Sciatic nerve (tissue), 2 donors: ENCODE data around the gene KCNN1. TPM values are rescaled to one million over a fixed set of nuclear protein-coding genes. Genes with fewer than 3 reads are reported as not detected.
"Not testable (repeated sequence)": the region's sequence is repeated elsewhere in the genome, so short reads cannot be mapped to it uniquely, and the experiment has no call there.

ENCODE experiments used
- ATAC-seq: fragments of 200-7000 bp; cut with Tn5 transposase; one replicate; pipeline ENCODE4 v1.9.1; 2020; ENCODE audit warnings: mild to moderate bottlenecking, moderate library complexity
- DNase-seq: peaks from one replicate; pipeline ENCODE4 v3.0.0-alpha.2; 2020; ENCODE audit warnings: low spot score
- intact Hi-C: fragments of 100-400 bp; cut with DNase I; formaldehyde crosslinking; loops from one replicate; pipeline ENCODE4 v1.14.2; 2022
- total RNA-seq: library from RNA; stranded (reverse); fragmentation: NEBNext Ultra II Directional; extraction: Animal tissue kit (Norgen Biotek cat#: 25700); gene quantifications from one replicate; pipeline ENCODE4 v1.2.1, GENCODE V29; 2021
- donor health status: DM: no; HTN: no; CAD: no.
- donor health status: DM: no; HTN: no; CAD: no.

The KCNN1 gene
- total RNA-seq, 1 donor from 2014 or later, result 1.4 TPM

- ATAC-seq (no peak), DNase-seq (no peak)
- intact Hi-C loops, result no loop called here
Measured at GRCh38 chr19:18014197-18014596, 47.3 kb downstream of the KCNN1 start.

GRCh38 chr19:18016209-18016910, 49.5 kb downstream of the KCNN1 start:
- intact Hi-C loops, result no loop called here
- ATAC-seq (no peak), DNase-seq (no peak)

GRCh38 chr19:18017275-18018083, 50.6 kb downstream of the KCNN1 start:
- intact Hi-C loops, result no loop called here
- ATAC-seq, result no peak
- no peak for DNase-seq

- intact Hi-C loops, result no loop called here
- ATAC-seq (peak; percentile 60), DNase-seq (peak; percentile 90)
Measured at GRCh38 chr19:18020212-18021085, 53.5 kb downstream of the KCNN1 start.

- DNase-seq, result peak; percentile 90
- intact Hi-C loops, result no loop called here
- peak; percentile 43 for ATAC-seq
Measured at GRCh38 chr19:18021121-18021755, 54.3 kb downstream of the KCNN1 start.

DNA sequence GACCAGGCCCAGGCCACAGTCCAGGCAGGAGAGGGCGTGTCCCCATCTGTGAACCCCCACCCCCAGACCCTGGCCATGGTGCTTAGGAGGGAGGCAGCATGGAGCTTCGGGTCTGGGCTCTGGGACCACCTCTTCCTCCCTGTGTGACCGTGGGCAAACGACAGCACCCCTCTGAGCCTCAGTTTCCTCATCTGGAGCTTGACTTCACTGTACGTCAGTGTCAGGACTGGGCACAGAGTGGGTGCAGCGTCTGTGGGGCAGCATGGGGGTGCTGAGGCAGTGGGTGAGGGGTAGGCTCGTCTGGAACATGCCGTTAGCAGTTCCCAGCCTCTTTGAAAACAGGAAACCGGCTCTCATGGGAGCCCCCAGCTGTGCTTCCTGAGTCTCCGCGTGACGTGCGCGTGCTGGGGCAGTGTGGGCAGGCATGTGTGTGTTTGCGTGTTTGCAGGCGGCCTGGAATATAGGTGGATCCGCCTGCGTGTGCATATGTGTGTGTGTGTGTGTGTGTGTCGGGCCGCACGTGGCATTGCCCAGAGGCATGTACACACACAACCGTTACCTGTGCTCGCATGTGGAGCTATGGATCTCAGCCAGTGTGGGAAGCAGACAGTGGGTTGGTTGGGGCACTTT, 56.8 kb downstream of the KCNN1 start:
- intact Hi-C loops, result no loop called here
- peak; percentile 92 for DNase-seq
- ATAC-seq, result peak; percentile 86

DNA sequence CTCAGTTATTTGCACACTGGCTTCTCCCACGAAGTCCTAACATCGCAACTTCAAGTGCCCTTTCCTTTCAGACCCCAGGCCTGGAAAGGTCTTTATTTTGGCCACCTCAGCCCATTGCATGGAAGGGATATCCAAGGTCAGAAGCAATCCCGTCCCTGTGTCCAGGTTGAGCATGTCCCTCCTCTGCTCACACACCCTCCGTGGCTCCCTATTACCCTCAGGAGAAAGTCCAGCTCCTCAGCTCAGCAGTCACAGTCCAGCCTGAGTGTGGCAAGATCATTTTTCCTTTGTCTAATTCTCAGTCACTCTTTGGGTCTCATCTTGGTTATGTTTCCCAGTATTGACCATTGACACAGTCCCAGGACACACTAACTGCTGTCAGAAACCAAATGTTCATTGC, 60.2 kb downstream of the KCNN1 start:
- intact Hi-C loops, result no loop called here
- ATAC-seq, result no peak
- DNase-seq, result no peak

DNA sequence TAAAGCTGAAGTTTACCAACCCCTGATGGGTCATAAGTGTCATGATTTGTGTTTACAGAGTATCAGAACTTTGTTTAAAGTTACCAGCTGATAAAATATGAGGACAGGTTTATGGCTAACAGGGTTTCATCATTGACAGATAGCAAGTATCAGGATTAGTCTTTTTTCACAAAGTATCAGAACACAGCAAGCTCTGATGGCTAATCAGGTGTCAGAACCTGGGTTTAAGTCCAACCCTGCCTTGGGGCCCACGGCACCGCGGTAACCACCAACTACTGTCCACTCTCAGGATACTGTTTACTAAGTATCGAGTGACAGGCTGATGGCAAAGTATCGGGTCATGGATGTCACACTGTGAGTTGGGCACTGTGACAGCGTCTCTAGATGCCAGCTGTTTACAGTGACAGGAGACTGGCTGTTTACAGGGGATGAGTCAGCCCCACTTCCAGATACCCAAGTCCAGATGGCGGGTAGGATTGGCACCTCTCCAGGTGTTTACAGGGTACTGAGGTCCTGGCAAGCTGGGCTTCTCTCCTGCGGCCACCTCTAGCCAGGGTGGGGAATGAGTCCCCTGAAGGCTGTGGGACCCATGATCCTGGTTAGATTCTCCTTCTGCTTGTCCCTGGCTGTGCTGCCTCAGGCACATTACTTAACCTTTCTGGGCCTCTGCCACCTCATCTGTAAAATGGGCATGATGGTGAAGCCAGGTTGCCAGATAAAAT, 62.9 kb downstream of the KCNN1 start:
- no peak for ATAC-seq
- intact Hi-C loops, result no loop called here
- no peak for DNase-seq

DNA sequence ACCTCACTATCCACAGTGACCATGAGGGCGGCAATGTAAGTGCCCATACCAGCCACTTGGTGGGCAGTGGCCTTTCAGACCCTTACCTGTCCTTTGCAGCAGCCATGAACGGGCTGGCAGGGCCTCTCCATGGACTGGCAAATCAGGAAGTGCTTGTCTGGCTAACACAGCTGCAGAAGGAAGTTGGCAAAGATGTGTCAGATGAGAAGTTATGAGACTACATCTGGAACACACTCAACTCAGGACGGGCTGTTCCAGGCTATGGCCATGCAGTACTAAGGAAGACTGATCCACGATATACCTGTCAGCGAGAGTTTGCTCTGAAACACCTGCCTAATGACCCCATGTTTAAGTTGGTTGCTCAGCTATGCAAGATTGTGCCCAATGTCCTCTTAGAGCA, 64.5 kb downstream of the KCNN1 start:
- peak; percentile 46 for ATAC-seq
- DNase-seq, intact Hi-C loops: not testable (repeated sequence)

- intact Hi-C loops, ATAC-seq, DNase-seq: not testable (repeated sequence)
Measured at GRCh38 chr19:18032102-18032501, 65.2 kb downstream of the KCNN1 start.

DNA sequence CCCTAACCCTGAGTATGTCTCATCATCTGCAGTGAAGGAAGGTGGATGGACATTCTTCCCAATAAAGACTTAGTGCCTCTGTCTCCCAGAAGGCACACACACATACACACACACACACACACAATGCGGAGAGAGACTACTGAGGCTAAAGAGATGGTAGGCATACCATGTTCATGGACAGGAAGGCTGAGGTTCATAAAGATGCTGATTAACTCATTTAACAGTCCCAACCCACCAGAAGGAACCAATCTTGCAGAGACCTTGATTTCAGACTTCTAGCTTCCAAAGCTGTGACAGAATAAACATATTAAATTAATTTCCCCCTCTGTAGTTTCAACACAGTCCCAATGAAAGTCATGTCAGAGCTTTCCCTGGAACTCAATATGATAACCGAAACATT, 74.1 kb downstream of the KCNN1 start:
- ATAC-seq, result no peak
- DNase-seq, result no peak
- intact Hi-C loops, result no loop called here

- intact Hi-C loops, result no loop called here
- ATAC-seq (no peak), DNase-seq (no peak)
Measured at GRCh38 chr19:18043676-18044075, 76.8 kb downstream of the KCNN1 start.

- peak; percentile 84 for DNase-seq
- ATAC-seq, result peak; percentile 81
- intact Hi-C loops, result no loop called here
Measured at GRCh38 chr19:18044825-18045304, 78.0 kb downstream of the KCNN1 start.

GRCh38 chr19:18045307-18046050, 78.6 kb downstream of the KCNN1 start:
- intact Hi-C loops, result no loop called here
- no peak for DNase-seq
- ATAC-seq, result no peak

DNA sequence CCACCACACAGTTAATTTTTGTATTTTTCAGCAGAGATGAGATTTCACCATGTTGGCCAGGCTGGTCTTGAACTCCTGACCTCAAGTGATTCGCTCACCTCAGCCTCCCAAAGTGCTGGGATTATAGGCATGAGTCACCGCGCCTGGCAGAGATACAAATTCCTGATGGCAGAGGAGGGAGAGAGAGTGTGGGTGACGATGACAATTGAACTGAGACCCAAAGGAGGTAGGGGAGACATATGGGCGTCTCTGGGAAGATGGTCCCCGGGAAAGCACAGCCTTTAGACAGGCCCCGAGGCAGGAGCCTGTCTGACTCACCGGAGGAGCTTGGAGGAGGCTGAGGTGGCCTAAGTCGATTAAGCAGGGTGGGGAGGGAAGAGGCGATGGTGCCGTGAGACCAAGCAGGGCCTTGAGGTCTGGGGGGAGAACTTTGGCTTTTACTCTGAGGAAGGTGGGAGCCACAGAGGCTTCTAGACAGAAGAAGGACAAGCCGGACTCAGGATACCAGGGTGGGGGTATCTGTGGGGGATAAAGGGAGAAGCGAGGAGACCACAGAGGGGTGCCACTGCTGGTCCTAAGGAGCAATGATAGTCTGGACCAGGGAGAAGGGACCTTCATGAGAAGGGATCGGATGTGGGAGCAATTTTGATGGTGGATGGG, 79.3 kb downstream of the KCNN1 start:
- ATAC-seq (no peak), DNase-seq (no peak)
- intact Hi-C loops, result no loop called here

GRCh38 chr19:18049385-18049784, 82.5 kb downstream of the KCNN1 start:
- peak; percentile 86 for ATAC-seq
- peak; percentile 90 for DNase-seq
- intact Hi-C loops, result no loop called here
